Breast epithelium (tissue), 3 donors: Measurements from ENCODE around the gene C10orf88.

Experiments used
- CTCF ChIP-seq, 3 donors: fragments of 450-650 bp; IDR thresholded peaks; one replicate each; pipeline ENCODE4 v1.5.1; 2016 to 2017; ENCODE audit warnings: antibody characterized with exemption in 3 of 3, mild to moderate bottlenecking in 3 of 3, moderate library complexity in 3 of 3
- POLR2A ChIP-seq: fragments of 450-650 bp; IDR thresholded peaks from one replicate; pipeline ENCODE4 v1.6.1; 2016; ENCODE audit warnings: antibody characterized with exemption, mild to moderate bottlenecking, moderate library complexity

GRCh38 chr10:122999347-122999746 lies 45.3 kb upstream of the C10orf88 start:
- TF ChIP-seq CTCF (IDR thresholded peaks at IDR 0.05) (no peak), POLR2A (no peak)
